22Rv1 (cell line): ENCODE measurements around the gene ZNF385B.

ENCODE experiments used
- H3K27ac ChIP-seq: fragments of 450-650 bp; 2 replicates; pipeline ENCODE4 v1.5.1; 2017
- CTCF ChIP-seq: fragments of 450-650 bp; IDR thresholded peaks from 2 replicates; pipeline ENCODE4 v1.5.1; 2017; ENCODE audit warnings: mild to moderate bottlenecking
- ZFX ChIP-seq: fragments of 450-650 bp; IDR thresholded peaks from 2 replicates; pipeline ENCODE4 v1.6.1; 2017; ENCODE audit warnings: antibody characterized with exemption, borderline replicate concordance

Gene ZNF385B

GRCh38 chr2:179837408-179837807 lies 24.0 kb downstream of the ZNF385B start:
- TF ChIP-seq ZFX = no peak
- no peak for TF ChIP-seq CTCF
- H3K27ac ChIP-seq = no peak overlapping the region

GRCh38 chr2:179830043-179830787 lies 31.2 kb downstream of the ZNF385B start:
- TF ChIP-seq CTCF (no peak), ZFX (no peak)
- H3K27ac ChIP-seq = no peak overlapping the region

- no peak for TF ChIP-seq CTCF
- TF ChIP-seq ZFX = no peak
- no peak overlapping the region for H3K27ac ChIP-seq
These were observed 35.1 kb downstream of the ZNF385B start for GRCh38 chr2:179826297-179826696.

GRCh38 chr2:179825494-179825893 lies 35.9 kb downstream of the ZNF385B start:
- TF ChIP-seq CTCF (no peak), ZFX (no peak)

GRCh38 chr2:179824961-179825360 lies 36.5 kb downstream of the ZNF385B start:
- TF ChIP-seq ZFX (no peak), CTCF (no peak)
- no peak overlapping the region for H3K27ac ChIP-seq

More at GRCh38 chr2:179825494-179825893, 35.9 kb downstream of the ZNF385B start:
- no peak overlapping the region for H3K27ac ChIP-seq

GRCh38 chr2:179822540-179822939 lies 38.9 kb downstream of the ZNF385B start:
- no peak overlapping the region for H3K27ac ChIP-seq
- TF ChIP-seq CTCF (no peak), ZFX (no peak)

- TF ChIP-seq CTCF = no peak
- TF ChIP-seq ZFX = no peak
- no peak overlapping the region for H3K27ac ChIP-seq
These were observed 42.9 kb downstream of the ZNF385B start for GRCh38 chr2:179818546-179818945.
